Fibroblast of the aortic adventitia (primary cell): ENCODE results near the gene ITPK1. TPM values are rescaled to one million over a fixed set of nuclear protein-coding genes. Genes with fewer than 3 reads are reported as not detected.

Experiments used
- DNase-seq: peaks from one replicate; pipeline ENCODE4 v3.0.0-alpha.2; 2010; ENCODE audit warnings: low read depth
- H3K4me3 ChIP-seq: 2 replicates; pipeline ENCODE4 v1.5.1; 2011; ENCODE audit warnings: low read depth, mild to moderate bottlenecking, control low read depth, low read length, moderate library complexity
- CTCF ChIP-seq: IDR thresholded peaks from 2 replicates; pipeline ENCODE4 v1.5.1; 2011; ENCODE audit warnings: mild to moderate bottlenecking, low read length, control low read depth, inconsistent platforms; ENCODE audit not compliant: insufficient read depth
- total RNA-seq: library from RNA; depleted of rRNA; stranded (reverse); fragments of >200 nt; gene quantifications from 2 replicates; pipeline ENCODE4 v1.2.3, GENCODE V29; 2012; ENCODE audit warnings: low replicate concordance

ITPK1 gene
- total RNA-seq, 1 donor: 20.1 TPM

GRCh38 chr14:93155667-93156066 is 39.9 kb upstream of the ITPK1 start:
- no peak for TF ChIP-seq CTCF
- DNase-seq: no peak
- H3K4me3 ChIP-seq: no peak overlapping the region

- H3K4me3 ChIP-seq: no peak overlapping the region
- no peak for TF ChIP-seq CTCF
- DNase-seq: no peak
These were observed 37.4 kb upstream of the ITPK1 start for GRCh38 chr14:93153121-93153520.

- no peak overlapping the region for H3K4me3 ChIP-seq
- DNase-seq: no peak
- no peak for TF ChIP-seq CTCF
These were observed 34.8 kb upstream of the ITPK1 start for GRCh38 chr14:93150227-93151208.

GRCh38 chr14:93148979-93149378 is 33.3 kb upstream of the ITPK1 start:
- no peak for DNase-seq
- no peak overlapping the region for H3K4me3 ChIP-seq
- TF ChIP-seq CTCF: no peak

DNA sequence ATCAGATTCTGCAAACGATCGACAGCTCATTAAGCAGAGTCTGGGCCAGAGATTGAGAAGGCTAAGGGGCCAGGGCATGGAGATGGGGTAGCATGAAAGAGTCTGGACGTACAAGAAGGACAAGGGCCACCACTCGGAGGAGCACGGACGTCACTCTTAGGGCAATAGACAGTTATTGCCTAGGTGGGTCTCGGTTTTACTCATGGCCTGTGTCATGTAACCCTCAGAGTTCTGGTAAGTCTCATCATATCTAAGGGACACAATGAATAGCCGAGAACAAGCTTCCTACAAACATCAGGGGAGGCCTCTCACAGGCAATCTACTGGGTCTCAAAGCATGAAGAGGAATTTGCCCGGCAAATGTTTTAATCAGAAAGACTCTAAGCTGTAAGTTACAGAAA is 30.4 kb upstream of the ITPK1 start:
- TF ChIP-seq CTCF: no peak
- no peak overlapping the region for H3K4me3 ChIP-seq
- no peak for DNase-seq

- no peak for TF ChIP-seq CTCF
- H3K4me3 ChIP-seq: no peak overlapping the region
- DNase-seq: no peak
These were observed 27.3 kb upstream of the ITPK1 start for GRCh38 chr14:93142854-93143652.
